ENCODE results near the gene CNNM4.

GRCh38 chr2:96828436-96828835 lies 67.7 kb downstream of the CNNM4 start:
- TF ChIP-seq POLR2AphosphoS5 (IDR thresholded peaks at IDR 0.05) (no peak), CTCF (IDR thresholded peaks at IDR 0.05) (no peak)
